IPS-NIHi11 (cell line): ENCODE results near the gene GATAD2B.
"Not testable (repeated sequence)": the region's sequence is repeated elsewhere in the genome, so short reads cannot be mapped to it uniquely, and the experiment has no call there.

ENCODE experiments used
- DNase-seq: peaks from one replicate; pipeline ENCODE4 v3.0.0; 2012; ENCODE audit warnings: mixed read lengths, low spot score

The GATAD2B gene

GRCh38 chr1:153778051-153778823 is 144.5 kb downstream of the GATAD2B start:
- no peak for DNase-seq

GRCh38 chr1:153777648-153778047 is 145.1 kb downstream of the GATAD2B start:
- no peak for DNase-seq

- no peak for DNase-seq
Measured at GRCh38 chr1:153776845-153777370, 145.9 kb downstream of the GATAD2B start.

DNA sequence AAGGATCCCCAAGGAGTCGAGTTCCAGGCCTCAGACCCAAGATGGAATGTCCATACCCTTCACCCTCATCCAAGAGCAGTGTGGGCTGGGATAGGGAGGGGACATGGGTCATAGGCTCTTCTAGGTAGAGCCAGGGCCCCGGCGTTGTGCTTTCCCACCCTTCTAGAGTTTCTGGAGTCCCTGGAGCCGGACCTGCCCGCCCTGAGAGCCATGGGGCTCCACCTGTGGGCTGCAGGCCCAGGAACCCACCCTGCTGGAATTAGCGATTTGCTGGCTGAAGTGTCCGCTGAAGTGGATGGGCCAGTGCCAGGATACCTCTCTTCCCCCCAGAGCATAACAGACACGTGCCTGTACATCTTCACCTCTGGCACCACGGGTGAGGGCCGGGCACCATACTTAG is 146.4 kb downstream of the GATAD2B start:
- DNase-seq: no peak

- DNase-seq: peak; percentile 88
Measured at GRCh38 chr1:153775458-153776327, 147.1 kb downstream of the GATAD2B start.

GRCh38 chr1:153774780-153775457 is 147.9 kb downstream of the GATAD2B start, which contains the start of gene SLC27A3:
TSS of gene SLC27A3 (plus strand) at chr1:153775407. CDS start at chr1:153775498, 91 bp downstream.
- peak; percentile 79 for DNase-seq

DNA sequence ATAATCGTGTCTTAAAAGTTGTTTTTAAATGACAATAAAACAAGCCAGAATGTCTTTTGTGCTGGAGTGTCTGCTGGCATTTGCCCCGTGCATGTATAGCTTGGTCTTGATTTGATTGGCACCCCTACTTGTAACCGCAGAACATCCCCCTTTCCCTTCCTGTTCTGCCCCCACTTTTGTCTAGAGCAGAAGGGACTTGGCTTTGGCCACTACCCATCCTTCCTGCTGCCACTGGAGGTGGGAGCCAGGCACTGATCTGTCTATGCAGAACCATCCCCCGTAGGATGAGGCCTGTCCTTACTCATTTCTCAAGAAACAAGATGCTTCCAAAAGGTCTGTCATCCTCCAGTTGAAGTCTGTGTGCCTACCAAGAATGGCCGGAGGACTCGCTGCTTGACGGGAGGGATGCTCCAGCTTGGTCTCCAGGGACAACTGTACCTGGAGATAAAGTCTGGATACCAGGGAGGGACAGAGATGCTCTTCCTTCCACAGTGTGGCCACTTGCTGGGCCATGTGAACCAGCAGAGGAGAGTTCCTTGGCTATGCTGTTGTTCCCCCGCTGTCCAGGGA is 148.7 kb downstream of the GATAD2B start:
- DNase-seq: no peak

GRCh38 chr1:153773096-153773921 is 149.5 kb downstream of the GATAD2B start:
- DNase-seq: no peak

DNA sequence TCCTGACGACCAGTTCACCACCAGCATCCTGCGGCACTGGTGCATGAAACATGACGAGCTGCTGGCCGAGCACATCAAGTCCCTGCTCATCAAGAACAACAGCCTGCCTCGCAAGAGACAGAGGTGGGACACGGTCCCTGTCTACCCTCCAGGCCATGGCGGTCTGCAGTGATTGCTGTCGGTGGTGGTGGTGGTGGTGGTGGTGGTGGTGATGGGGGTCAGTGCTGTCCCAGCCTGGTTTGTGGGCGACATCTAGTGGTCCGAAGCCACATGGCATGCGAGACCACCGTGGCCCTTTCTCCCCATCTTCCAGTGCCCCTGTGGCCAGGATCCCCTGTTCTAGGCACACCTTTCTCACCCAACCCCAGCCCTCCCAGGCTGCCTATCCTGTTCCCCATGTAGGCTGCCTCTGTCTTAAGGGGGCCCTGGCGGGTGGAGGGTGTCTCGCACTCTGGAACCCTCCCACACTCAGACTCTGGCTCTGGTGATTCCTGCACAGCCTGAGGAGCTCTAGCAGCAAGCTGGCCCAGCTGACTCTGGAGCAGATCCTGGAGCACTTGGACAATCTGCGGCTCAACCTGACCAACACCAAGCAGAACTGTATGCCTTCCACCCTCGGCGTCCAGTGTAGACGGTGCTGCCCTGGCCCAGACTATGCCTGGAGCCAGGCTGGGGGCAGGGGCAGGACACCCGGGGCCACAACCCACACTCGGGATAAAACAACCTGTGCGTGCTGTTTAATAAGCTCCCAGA is 150.8 kb downstream of the GATAD2B start:
- DNase-seq: peak; percentile 76

GRCh38 chr1:153771261-153771660 is 151.5 kb downstream of the GATAD2B start:
- no peak for DNase-seq

GRCh38 chr1:153770797-153771196 is 152.0 kb downstream of the GATAD2B start:
- no peak for DNase-seq

GRCh38 chr1:153769221-153769620 is 153.6 kb downstream of the GATAD2B start:
- no peak for DNase-seq

- no peak for DNase-seq
Measured at GRCh38 chr1:153768316-153769181, 154.2 kb downstream of the GATAD2B start.

GRCh38 chr1:153767519-153767918 is 155.3 kb downstream of the GATAD2B start:
- no peak for DNase-seq

- DNase-seq: not testable (repeated sequence)
Measured at GRCh38 chr1:153766663-153767062, 156.1 kb downstream of the GATAD2B start.

GRCh38 chr1:153764310-153764709 is 158.5 kb downstream of the GATAD2B start:
- DNase-seq: no peak

DNA sequence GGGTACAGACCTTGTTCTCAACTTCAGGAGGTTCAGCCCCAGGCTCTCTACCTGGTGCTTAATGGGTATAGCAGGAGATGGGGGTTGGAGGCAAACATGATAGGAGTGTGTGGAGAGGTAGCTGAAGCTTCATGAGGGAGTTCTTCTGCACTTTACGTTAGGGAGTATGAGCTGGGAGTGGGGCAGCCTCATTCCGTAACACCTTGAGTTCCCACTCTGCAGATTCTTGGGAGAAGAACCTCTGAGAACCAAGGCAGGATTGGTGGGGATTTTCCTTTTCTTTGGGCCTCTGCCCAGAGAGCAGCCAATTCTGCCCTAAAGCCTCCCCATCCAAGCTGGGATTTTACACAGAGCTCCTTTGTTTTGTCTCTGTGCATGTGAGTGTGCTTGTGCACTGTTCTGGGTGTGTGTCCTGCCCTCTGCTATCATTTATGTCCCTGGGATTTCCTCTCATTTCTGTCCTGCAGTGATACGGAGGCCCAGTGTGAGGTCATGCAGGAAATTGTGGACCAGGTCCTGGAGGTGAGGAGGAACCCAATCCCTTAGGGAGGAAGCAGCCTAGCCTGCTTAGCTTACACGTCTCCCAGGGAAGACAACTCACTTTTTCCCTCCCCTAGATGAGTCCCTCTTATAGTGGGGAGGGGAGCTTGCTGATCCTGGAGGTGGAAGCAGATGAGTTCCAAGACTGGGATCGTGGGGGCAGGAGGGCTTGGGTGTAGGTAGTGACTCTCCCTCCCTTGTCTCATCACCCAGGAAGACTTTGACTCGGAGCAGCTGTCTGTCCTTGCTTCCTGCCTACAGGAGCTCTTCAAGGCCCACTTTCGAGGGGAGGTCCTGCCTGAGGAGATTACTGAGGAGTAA is 159.2 kb downstream of the GATAD2B start:
- no peak for DNase-seq

DNA sequence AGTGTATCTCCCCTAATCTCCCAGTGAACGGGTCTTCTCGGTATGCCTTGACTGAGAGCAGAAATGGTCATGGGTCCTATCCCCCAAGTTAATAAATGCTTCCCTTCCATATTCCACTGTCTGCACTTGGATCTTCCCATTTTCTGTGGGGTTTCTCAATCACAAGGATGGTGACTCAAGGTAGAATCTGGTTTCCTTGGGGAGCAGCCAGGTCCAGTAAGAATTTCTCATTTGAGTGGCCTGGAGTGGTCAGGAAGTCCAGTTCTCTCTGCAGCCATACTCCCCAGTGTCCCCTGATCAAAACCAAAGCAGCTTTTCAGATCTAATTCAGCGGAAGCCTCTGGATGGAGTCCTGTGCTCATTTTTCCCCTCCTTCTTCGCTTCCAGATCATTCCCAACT is 162.3 kb downstream of the GATAD2B start:
- DNase-seq: no peak
